GM11168 (cell line): ENCODE results near the gene HNRNPUL1.

Source experiments
- in situ Hi-C: fragments of 300-500 bp; cut with MboI; formaldehyde crosslinking; loops from one replicate; pipeline ENCODE4 v1.12.0; 2022; ENCODE audit warnings: low sequenced_read_pairs; ENCODE audit not compliant: unreplicated experiment

Gene HNRNPUL1

DNA sequence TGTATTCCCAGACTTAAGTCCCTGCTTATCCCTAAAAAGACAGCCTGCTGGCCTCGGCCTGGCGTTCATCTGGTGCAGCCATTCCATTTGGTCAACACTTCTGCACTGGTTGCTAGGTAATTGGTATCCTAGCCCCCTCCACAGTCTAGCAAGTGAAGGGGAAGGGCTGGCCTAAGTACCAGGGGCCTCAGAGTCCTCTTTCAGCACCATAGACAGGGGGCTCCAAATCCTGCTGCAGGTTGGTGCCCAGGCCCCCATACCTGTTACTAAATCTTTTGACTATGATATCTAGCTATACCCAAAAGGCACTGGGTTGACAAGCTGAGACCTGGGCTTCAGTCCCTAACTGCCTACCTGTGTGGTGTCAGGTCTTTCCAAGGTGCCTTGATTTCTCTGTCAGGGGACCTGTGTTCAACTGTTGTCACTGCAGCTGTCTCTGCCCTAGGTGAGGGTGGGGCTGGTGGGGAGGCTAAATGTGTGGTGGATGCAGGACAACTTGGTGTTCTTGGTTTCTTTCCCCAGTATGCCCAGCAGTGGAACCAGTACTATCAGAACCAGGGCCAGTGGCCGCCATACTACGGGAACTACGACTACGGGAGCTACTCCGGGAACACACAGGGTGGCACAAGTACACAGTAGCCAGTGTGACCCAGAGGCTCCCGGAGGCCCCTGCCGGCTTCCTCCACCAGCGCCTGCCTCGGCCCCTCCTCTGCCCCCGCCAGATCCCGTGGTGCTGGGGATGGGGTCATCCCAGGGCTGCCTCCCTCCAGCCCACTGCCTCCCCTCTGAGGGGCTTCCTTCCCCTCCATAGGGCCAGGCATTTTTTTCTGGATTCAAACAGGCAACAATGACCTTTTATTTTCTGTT is 42.0 kb downstream of the HNRNPUL1 start:
- in situ Hi-C loops: no loop called here

DNA sequence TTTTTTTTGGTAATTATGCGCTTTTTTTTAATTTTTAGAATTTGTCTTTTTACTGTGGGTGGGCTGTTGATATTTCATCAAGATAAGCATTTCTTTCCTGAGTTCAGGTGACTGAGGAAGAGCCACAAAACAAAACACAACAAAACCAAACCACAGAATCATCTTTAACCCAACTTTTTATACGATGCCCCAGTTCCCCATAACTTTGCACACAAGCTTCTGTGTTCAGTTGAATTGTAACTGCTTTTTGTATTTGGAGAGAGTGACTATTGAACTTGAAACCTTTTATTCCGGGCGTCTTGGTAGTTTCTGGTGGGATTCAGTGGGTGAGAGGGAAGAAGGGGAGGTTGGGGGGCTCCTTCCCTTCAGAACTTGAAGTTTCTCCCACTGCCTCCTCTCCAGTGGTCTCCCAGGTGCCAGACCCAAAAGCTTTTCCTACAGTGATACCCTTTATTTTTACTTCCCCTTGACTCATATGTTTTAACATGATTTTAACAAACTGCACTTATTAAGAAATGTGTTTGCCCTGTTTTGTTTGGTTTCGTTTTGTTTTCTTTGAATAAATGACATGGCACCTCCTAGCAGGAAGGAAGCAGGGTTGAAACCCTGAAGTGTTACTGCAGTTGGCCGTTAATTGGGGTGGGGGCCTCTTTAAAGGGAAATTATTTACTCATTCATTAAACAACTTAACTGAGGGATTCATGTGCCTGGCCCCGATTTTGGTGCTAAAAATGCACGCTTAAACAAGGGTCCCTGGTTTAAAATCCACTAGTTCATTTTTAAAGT is 43.1 kb downstream of the HNRNPUL1 start:
- in situ Hi-C loops: no loop called here

DNA sequence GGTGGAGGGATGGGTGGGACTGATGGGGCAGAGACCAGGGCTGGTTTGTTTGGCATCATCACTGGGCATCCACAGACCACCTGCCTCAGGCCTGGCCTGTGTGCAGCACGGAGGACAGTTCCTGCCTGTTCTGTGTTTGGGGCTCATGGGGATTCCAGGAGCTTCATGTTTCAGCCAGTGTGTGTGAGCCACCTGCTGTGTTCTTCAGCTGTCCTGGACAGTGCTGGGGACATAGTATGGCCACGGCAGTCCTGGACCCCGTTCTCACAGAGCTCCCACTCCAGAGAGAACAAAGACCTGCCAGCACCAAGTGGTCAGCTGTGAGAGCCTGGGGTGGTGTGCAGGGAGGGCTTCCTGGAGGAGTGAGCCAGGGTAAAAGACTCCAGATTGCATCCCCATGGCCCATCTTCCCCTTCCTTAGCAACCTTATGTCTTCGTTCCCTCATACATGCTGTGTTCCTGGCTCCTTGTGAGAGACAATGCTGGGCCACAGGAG is 43.8 kb downstream of the HNRNPUL1 start:
- in situ Hi-C loops: no loop called here

DNA sequence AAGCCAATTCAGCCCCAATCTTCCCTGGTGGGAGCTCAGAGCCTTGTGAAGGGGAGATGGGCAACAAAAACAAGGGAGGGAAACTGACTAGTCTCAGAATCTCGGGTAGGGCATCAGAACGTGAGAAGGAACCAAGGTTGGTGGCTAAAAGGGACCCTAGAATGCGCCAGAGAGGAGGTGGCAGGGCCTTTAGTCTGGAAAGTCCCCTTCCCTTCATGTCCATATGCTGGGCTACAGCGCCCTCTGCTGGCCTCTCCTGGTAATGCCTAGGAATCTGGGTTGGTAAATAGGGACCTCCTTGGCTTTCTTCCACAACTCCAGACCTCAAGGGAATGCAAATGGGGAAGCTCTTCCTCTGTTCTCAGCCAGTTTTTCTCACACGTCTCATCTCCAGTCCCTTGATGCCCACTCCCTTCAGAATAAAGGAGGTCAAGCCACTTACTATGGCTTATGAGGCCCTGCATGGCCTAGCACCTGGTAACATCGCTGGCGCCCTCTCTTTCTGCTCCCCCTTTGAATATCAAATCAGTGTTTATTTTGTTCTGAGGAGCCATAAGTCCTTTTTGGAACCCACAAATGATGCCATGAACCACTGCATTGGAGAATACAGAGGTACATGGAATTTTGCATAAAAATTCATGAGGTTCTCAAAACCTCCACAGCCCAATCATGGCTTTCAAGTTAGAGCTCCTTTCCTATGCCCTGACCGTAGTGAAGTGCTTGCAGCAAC is 44.4 kb downstream of the HNRNPUL1 start:
- in situ Hi-C loops: no loop called here

DNA sequence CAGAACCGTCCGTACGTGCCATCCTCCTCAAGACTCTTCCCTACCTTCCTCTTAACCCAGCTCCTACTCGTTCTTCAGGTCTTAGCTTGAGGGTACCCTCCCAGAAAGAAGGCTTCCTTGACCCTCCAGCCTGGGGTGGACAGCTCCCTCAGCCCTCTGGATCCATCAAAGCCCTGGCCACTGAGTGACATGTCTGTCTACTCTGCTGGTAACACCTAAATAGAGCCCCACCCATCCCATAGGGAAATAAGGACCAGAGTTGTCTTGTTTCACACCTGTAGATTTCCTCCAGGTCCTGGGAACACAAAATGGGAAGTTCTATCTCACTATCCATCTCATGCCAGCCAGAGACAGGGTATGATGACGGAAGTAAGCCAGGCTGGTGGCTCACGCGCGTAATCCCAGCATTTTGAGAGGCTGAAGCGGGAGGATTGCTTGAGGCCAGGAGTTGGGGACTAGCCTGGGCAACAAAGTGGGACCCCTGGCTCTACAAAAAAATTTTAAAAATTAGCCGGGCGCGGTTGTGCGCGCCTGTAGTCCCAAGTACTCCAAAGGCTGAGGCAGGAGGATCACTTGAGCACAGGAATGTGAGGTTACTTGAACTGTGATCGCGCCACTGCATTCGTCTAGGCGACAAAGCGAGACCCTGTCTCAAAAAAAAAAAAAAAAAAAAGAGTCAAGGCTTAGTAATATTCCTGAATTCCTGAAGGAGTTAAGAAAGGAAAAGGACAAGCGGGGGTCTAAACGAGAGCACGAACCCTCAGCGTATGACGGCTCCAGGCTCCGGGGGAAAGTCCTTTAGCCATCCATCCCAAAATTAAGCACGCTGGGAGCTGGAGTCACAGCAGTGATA is 45.2 kb downstream of the HNRNPUL1 start:
- in situ Hi-C loops: loop anchor here (10.0 kb wide), 1 partner anchor 105 kb away; no protein-coding TSS in a partner anchor

DNA sequence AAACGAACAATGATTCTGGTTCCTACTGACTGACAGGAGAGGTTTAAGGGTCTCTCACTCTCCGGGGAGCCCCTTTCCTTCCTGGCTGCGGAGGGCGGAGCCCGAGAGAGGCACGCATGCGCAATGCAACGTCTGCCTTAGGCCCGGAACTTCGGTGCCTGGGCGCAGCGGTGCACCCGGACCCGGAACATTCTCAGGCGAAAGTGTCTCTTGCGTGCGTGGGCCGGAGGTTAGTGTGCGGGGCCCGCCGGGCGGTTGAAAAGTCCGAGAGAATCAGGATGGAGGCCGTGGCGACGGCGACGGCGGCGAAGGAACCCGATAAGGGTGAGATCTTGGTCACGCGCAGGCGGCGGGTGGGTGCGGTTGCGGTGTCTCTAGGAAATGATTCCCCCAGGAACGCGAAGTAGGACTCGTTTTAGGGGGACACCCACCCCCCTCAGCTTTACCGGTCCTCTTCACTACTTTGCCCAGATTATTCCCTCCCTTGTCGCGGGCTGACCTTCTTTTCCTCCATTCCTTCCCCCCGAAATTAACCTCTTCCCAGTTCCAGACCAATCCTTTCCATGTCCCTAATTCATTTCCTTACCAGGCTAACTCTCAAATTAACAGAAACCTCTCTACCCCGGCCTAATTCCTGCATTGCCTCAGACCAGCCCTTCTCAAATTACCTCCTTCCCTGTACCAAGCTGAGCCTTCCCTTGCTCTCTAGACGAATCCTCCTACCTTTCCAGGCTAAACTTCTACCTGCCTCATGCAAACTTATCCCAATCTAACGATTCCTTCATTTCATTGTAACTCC is 46.1 kb downstream of the HNRNPUL1 start, which contains the start of gene CCDC97:
TSS of gene CCDC97 (plus strand) at position 140 of the 799 bp plus-strand sequence. CDS start at position 279, 139 bp downstream.
- in situ Hi-C loops: loop anchor here (10.0 kb wide), 1 partner anchor 105 kb away; no protein-coding TSS in a partner anchor

DNA sequence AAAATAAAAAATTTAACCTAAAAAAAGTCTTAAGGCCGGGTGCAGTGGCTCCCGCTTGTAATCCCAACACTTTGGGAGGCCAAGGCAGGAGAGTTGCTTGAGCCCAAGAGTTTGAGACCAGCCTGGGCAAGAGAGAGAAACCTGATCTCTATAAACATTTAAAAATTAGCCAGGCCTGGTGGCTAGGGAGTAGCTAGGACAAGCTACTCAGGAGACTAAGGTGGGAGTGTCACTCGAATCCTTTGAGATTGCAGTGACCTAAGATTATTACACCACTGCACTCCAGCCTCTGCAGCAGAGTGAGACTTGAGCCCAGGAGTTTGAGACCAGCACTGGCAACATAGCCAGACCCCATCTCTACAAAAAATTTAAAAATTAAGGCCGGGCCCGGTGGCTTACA is 46.9 kb downstream of the HNRNPUL1 start:
- in situ Hi-C loops: loop anchor here (10.0 kb wide), 1 partner anchor 106 kb away; no protein-coding TSS in a partner anchor

DNA sequence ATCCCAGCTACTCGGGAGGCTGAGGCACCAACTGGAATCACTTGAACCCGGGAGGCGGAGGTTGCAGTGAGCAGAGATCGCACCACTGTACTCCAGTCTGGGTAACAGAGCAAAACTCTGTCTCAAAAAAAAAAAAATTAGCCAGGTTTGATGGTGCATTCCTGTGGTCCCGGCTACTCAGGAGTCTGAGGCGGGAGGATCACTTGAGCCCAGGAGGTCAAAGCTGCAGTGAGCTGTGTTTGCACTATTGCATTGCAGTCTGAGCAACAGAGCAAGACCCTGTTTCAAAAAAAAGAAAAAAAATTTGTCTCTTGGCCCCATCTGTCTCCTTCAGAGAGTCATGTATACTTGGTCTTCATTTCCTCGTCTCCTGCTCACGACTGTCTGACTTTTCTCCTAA is 47.4 kb downstream of the HNRNPUL1 start:
- in situ Hi-C loops: loop anchor here (10.0 kb wide), 1 partner anchor 107 kb away; no protein-coding TSS in a partner anchor

DNA sequence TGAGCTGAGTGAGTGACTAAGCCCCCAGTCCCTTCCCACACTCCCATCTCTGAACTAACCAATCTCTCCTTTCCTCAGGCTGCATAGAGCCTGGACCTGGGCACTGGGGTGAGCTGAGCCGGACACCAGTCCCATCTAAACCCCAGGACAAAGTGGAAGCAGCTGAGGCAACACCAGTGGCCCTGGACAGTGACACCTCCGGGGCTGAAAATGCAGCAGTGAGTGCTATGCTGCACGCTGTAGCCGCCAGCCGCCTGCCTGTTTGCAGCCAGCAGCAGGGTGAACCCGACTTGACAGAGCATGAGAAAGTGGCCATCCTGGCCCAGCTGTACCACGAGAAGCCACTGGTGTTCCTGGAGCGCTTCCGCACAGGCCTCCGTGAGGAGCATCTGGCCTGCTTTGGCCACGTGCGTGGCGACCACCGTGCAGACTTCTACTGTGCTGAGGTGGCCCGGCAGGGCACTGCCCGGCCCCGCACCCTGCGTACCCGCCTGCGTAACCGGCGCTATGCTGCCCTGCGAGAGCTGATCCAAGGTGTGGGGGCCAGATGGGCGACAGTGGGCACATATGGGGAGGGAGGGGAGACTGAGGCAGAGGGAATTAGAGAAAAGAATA is 52.2 kb downstream of the HNRNPUL1 start:
- in situ Hi-C loops: loop anchor here (10.0 kb wide), 1 partner anchor 112 kb away; no protein-coding TSS in a partner anchor

DNA sequence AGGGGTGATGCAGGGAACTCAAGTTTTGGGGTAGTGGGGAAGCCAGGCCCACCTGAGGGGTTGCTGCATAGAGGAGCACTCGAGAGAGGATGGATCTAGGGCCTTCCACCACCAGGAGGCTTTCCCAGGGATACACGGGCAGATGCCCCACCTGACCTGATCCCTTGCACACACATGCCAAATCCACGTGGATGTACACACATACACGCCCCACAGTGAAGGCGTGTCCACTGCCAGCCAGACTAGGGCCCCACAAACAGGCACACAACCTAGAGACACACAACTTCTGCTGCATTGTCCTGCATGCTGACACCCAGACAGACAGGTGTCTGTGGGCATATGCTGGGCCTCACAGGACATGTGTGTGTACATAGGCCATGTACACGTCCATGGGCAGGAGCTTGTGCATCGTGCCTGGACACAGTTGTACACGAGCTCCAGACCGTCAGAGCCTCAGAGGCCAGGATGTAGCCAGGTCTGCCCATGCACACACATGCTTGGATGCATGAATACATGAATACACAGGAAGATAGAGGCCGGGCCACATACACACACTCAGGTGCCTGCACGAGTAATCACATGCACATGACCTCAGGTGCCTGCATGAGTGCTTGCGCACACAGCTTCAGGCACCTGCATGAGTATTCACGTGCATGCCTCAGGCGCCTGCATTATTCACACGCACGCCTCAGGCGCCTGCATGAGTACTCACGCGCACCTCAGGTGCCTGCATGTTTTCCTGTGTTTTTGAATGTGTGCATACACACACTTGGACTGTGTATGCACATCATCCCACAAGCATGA is 54.7 kb downstream of the HNRNPUL1 start:
- in situ Hi-C loops: loop anchor here (10.0 kb wide), 1 partner anchor 114 kb away; no protein-coding TSS in a partner anchor

DNA sequence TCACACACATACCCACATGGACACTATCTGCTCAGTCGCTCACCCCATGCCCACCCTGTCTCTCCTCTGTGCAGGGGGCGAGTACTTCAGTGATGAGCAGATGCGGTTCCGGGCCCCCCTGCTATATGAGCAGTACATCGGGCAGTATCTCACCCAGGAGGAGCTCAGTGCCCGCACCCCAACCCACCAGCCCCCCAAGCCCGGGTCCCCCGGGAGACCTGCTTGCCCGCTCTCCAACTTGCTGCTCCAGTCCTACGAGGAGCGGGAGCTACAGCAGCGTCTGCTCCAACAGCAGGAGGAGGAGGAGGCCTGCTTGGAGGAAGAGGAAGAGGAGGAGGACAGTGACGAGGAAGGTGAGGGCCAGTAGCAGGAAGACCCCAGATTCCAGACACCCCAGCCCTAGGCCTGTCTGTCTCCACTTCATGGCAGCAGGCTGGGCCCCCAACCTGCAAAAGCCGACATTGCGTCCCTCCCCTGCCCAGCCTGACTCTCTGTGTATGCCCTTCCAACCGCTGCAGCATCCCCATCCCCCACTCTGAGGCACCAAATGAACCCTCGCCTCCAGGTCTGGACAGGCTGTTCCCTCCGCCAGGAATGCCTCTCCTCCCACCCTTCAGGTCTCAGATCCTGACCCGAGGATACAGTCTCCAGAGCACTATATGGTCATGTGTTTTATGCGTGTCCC is 55.5 kb downstream of the HNRNPUL1 start:
- in situ Hi-C loops: loop anchor here (10.0 kb wide), 1 partner anchor 115 kb away; no protein-coding TSS in a partner anchor

DNA sequence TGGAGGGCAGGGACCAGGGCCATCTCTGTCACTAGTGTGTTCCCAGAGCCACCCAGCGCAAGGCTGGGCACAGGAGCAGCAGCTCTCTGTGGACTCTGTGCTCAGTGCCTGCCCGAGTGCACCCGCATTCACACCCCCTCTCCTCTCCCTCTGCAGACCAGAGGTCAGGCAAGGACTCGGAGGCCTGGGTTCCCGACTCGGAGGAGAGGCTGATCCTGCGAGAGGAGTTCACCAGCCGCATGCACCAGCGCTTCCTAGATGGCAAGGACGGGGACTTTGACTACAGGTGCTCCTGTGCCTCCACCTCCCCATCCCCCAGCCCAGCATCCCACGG is 56.0 kb downstream of the HNRNPUL1 start:
- in situ Hi-C loops: no loop called here

DNA sequence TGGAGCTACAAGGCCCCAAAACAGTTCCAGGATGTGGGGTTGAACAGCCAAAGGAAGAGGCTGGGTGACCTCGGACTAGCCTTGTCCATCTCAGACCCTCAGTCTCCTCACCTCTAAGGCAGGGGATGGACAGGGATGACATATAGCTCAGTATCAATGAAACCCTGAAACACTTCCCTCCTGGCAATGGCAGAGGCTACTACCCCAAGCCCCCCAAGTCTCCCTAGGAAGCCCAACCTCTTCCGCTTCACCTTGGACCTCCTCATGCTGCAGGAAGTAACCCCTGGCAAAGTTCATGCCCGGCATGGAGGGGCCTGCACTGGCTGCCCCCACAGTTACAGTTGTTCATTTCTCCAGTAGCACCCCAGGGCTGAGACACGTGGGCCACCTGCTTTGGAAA is 56.4 kb downstream of the HNRNPUL1 start:
- in situ Hi-C loops: no loop called here

DNA sequence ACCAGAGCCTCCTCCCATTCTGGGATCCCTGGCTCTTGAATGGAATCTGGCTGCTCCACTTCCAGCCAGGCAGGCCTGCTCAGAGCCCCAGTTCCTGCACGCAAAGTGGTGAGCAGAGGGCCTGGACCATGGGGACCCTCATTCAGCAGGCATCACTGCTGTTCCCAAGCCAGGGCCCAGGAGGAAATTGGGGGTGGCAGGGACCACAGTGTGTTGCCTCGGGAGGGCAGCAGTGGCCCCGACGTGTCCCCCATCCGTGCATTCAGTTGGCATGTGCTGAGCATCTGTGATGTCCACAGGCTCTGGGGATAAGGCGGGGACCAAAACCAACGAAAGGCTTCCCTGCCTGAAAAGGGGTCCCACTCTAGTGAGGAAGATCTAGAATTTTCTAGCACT is 57.0 kb downstream of the HNRNPUL1 start:
- in situ Hi-C loops: no loop called here

DNA sequence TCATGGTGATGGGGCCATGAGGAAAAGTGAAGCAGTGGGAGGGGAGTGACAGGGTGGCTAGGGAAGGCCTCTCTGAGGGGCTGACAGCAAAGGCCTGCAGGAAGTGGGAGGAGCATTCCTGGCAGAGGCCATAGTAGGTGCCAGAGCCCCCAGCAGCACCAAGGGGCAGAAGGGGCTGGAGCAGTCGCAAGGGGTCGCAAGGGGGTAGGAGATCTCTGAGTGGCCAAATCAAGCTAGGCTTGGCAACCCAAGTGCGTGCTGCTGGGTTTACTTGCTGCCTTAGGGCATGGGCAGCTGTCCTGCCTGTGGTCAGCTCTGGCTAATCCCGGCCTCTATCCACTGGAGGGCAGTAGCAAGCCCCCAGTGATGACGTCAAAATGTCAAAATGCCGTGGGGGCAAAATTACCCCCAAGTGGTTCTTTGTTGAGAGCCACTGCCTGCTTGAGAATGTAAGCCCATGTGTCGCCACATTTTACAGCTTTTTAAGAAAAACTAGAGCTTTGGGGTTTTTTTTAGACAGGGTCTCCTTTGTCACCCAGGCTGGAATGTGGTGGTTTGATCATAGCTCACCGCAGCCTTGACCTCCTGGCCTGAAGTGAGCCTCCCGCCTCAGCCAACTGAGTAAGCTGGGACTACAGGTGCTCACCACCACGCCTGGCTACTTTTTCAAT is 57.6 kb downstream of the HNRNPUL1 start:
- in situ Hi-C loops: no loop called here

DNA sequence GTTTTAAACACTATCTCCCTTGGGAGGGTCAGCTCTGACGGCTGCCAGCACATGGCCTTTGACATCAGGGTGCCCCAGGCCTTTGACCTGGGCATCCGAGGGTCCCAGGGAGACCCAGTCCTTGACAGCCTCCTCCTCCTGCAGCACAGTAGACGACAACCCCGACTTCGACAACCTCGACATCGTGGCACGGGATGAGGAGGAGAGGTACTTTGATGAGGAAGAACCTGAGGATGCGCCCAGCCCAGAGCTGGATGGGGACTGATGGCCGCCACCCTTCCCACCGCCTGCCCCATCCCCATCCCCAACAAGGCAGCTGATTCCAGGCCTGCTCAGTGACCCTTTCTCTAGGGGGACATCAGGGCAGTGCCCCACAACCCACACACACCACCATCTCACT is 58.3 kb downstream of the HNRNPUL1 start:
- in situ Hi-C loops: no loop called here
